ENCODE measurements around the gene CELF4.

Gene CELF4

DNA sequence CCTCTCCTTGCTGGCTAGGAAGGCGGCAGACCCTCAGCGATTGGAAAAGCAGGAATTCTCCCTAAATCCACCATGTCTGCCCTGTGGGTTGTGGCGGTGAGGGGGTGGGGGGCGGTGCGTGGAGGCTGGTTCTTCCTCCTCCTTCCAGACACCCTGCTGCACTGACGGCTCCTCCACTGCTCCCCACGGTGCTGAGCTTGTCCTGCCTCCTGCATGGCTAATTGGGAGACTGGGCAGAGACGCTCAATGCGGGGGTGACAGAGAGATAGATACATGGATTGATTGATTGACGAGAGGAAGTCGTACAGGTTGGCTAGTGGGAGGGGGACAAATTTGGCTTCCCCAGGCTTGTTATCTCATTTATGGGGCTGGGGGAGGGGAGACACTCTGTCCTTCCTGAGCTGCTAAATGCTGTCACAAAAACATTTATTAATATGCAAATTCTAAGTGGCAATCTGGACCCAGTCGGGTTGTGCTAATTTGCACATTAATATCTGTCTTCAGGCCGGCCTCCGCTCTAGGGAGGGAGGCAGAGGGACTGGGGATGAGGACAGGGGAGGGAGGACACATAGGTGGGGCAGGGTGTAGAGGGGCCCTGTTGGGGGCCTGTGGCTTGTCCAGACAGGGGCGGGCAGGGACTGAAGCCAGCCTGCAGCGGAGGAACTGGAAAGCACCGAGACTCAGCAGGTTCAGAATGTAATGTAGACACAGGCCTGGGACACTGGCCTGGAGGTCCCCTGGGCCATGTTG lies 181.6 kb downstream of the CELF4 start:
- Histone ChIP-seq H3K4me3 (replicated peaks; ENCODE audit: insufficient read depth, low read length) (no peak overlapping the region), H3K27ac (replicated peaks) (no peak overlapping the region), H3K27me3 (ENCODE audit: insufficient read depth, poor library complexity, severe bottlenecking) (peaks cover 3% of the 10 kb centered on the region)
- DNase-seq (ENCODE audit: low read depth in 1 of 2, low spot score in 1 of 2): no peak
- TF ChIP-seq, protein P1, sequence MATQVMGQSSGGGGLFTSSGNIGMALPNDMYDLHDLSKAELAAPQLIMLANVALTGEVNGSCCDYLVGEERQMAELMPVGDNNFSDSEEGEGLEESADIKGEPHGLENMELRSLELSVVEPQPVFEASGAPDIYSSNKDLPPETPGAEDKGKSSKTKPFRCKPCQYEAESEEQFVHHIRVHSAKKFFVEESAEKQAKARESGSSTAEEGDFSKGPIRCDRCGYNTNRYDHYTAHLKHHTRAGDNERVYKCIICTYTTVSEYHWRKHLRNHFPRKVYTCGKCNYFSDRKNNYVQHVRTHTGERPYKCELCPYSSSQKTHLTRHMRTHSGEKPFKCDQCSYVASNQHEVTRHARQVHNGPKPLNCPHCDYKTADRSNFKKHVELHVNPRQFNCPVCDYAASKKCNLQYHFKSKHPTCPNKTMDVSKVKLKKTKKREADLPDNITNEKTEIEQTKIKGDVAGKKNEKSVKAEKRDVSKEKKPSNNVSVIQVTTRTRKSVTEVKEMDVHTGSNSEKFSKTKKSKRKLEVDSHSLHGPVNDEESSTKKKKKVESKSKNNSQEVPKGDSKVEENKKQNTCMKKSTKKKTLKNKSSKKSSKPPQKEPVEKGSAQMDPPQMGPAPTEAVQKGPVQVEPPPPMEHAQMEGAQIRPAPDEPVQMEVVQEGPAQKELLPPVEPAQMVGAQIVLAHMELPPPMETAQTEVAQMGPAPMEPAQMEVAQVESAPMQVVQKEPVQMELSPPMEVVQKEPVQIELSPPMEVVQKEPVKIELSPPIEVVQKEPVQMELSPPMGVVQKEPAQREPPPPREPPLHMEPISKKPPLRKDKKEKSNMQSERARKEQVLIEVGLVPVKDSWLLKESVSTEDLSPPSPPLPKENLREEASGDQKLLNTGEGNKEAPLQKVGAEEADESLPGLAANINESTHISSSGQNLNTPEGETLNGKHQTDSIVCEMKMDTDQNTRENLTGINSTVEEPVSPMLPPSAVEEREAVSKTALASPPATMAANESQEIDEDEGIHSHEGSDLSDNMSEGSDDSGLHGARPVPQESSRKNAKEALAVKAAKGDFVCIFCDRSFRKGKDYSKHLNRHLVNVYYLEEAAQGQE (IDR thresholded peaks at IDR 0.05; ENCODE audit: insufficient replicate concordance, low read depth): no peak
- no peak for TF ChIP-seq SPI1 (IDR thresholded peaks at IDR 0.05; ENCODE audit: borderline replicate concordance, low read depth)
- TF ChIP-seq POLR2AphosphoS5 (IDR thresholded peaks at IDR 0.05; ENCODE audit: low read depth): no peak
- TF ChIP-seq, protein P2, sequence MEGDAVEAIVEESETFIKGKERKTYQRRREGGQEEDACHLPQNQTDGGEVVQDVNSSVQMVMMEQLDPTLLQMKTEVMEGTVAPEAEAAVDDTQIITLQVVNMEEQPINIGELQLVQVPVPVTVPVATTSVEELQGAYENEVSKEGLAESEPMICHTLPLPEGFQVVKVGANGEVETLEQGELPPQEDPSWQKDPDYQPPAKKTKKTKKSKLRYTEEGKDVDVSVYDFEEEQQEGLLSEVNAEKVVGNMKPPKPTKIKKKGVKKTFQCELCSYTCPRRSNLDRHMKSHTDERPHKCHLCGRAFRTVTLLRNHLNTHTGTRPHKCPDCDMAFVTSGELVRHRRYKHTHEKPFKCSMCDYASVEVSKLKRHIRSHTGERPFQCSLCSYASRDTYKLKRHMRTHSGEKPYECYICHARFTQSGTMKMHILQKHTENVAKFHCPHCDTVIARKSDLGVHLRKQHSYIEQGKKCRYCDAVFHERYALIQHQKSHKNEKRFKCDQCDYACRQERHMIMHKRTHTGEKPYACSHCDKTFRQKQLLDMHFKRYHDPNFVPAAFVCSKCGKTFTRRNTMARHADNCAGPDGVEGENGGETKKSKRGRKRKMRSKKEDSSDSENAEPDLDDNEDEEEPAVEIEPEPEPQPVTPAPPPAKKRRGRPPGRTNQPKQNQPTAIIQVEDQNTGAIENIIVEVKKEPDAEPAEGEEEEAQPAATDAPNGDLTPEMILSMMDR (IDR thresholded peaks at IDR 0.05; ENCODE audit: insufficient read depth, low read length): no peak
- no peak for TF ChIP-seq GABPA (IDR thresholded peaks at IDR 0.05; ENCODE audit: low read depth)

- no peak for DNase-seq (ENCODE audit: low read depth in 1 of 2, low spot score in 1 of 2)
- TF ChIP-seq, protein P2 (IDR thresholded peaks at IDR 0.05; ENCODE audit: insufficient read depth, low read length): no peak
- TF ChIP-seq, protein P1 (IDR thresholded peaks at IDR 0.05; ENCODE audit: insufficient replicate concordance, low read depth): no peak
- no peak overlapping the region for H3K27ac ChIP-seq (replicated peaks)
- peaks cover 6% of the 10 kb centered on the region for H3K27me3 ChIP-seq (ENCODE audit: insufficient read depth, poor library complexity, severe bottlenecking)
- H3K4me3 ChIP-seq (replicated peaks; ENCODE audit: insufficient read depth, low read length): no peak overlapping the region
Measured at GRCh38 chr18:37383036-37383785, 182.4 kb downstream of the CELF4 start.

GRCh38 chr18:37381554-37381953 lies 184.0 kb downstream of the CELF4 start:
- Histone ChIP-seq H3K4me3 (replicated peaks; ENCODE audit: insufficient read depth, low read length) (no peak overlapping the region), H3K27me3 (ENCODE audit: insufficient read depth, poor library complexity, severe bottlenecking) (peaks cover 6% of the 10 kb centered on the region), H3K27ac (replicated peaks) (no peak overlapping the region)
- no peak for DNase-seq (ENCODE audit: low read depth in 1 of 2, low spot score in 1 of 2)
- TF ChIP-seq GABPA (IDR thresholded peaks at IDR 0.05; ENCODE audit: low read depth): no peak
- no peak for TF ChIP-seq SPI1 (IDR thresholded peaks at IDR 0.05; ENCODE audit: borderline replicate concordance, low read depth)
- TF ChIP-seq POLR2AphosphoS5 (IDR thresholded peaks at IDR 0.05; ENCODE audit: low read depth): no peak
- TF ChIP-seq, protein P2 (IDR thresholded peaks at IDR 0.05; ENCODE audit: insufficient read depth, low read length): no peak
- TF ChIP-seq, protein P1 (IDR thresholded peaks at IDR 0.05; ENCODE audit: insufficient replicate concordance, low read depth): no peak
